HG03159 (cell line): ENCODE data around the gene NT5DC4.

ENCODE experiments used
- ATAC-seq: cut with Tn5 transposase; IDR thresholded peaks from one replicate; pipeline ENCODE4 v1.9.1; 2021; ENCODE audit warnings: mild to moderate bottlenecking, moderate library complexity; ENCODE audit not compliant: unreplicated experiment

Gene NT5DC4

GRCh38 chr2:112720785-112721184 lies at the start of gene NT5DC4:
Gene NT5DC4 (plus strand): TSS chr2:112721020. CDS start chr2:112721080, 60 bp downstream.
- no peak for ATAC-seq

- no peak for ATAC-seq
These were observed 49.0 kb upstream of the NT5DC4 start for GRCh38 chr2:112671801-112672200.

- no peak for ATAC-seq
These were observed 47.8 kb upstream of the NT5DC4 start for GRCh38 chr2:112673008-112673407.

GRCh38 chr2:112674229-112674628 lies 46.6 kb upstream of the NT5DC4 start:
- ATAC-seq, result no peak

GRCh38 chr2:112679484-112679883 lies 41.3 kb upstream of the NT5DC4 start:
- no peak for ATAC-seq

- ATAC-seq, result no peak
These were observed 40.1 kb upstream of the NT5DC4 start for GRCh38 chr2:112680666-112681101.

- ATAC-seq, result no peak
These were observed 38.7 kb upstream of the NT5DC4 start for GRCh38 chr2:112682101-112682500.

- no peak for ATAC-seq
These were observed 37.0 kb upstream of the NT5DC4 start for GRCh38 chr2:112683550-112684414.

GRCh38 chr2:112684415-112684775 lies 36.4 kb upstream of the NT5DC4 start:
- ATAC-seq, result no peak

GRCh38 chr2:112685271-112685884 lies 35.4 kb upstream of the NT5DC4 start:
- ATAC-seq, result no peak

- no peak for ATAC-seq
These were observed 34.2 kb upstream of the NT5DC4 start for GRCh38 chr2:112686348-112687217.

GRCh38 chr2:112687522-112687921 lies 33.3 kb upstream of the NT5DC4 start:
- ATAC-seq, result no peak

- no peak for ATAC-seq
These were observed 32.5 kb upstream of the NT5DC4 start for GRCh38 chr2:112688086-112688880.

GRCh38 chr2:112690853-112691401 lies 29.9 kb upstream of the NT5DC4 start:
- ATAC-seq, result peak; percentile 41

- ATAC-seq, result no peak
These were observed 28.9 kb upstream of the NT5DC4 start for GRCh38 chr2:112691881-112692281.

- ATAC-seq, result peak; percentile 78
These were observed 28.3 kb upstream of the NT5DC4 start for GRCh38 chr2:112692495-112692911.

GRCh38 chr2:112692918-112693317 lies 27.9 kb upstream of the NT5DC4 start:
- ATAC-seq, result no peak

GRCh38 chr2:112693596-112693995 lies 27.2 kb upstream of the NT5DC4 start:
- ATAC-seq, result no peak

- no peak for ATAC-seq
These were observed 26.6 kb upstream of the NT5DC4 start for GRCh38 chr2:112694182-112694581.

GRCh38 chr2:112698834-112699515 lies 21.8 kb upstream of the NT5DC4 start:
- no peak for ATAC-seq
